GM23338 (cell line): ENCODE data around the gene MCTP1.

Source experiments
- CREB1 ChIP-seq: fragments of 250-450 bp; sonication (Bioruptor Pico); IDR thresholded peaks from 2 replicates; pipeline ENCODE4 v1.5.0; 2020; ENCODE audit warnings: low read depth, mild to moderate bottlenecking, moderate library complexity
- CTCF ChIP-seq, 2 experiments: fragments of 200-600 bp in 1 of 2; sonication (generic) in 1 of 2; conservative IDR thresholded peaks; 2 replicates each; pipeline versions ENCODE4 v1.5.1 to v1.6.1; 2016 to 2017; ENCODE audit warnings: antibody characterized with exemption in 2 of 2, low read depth in 2 of 2, mild to moderate bottlenecking in 2 of 2, moderate library complexity in 1 of 2
- EZH2 ChIP-seq: fragments of 200-600 bp; sonication (generic); IDR thresholded peaks from one replicate; pipeline ENCODE4 v1.8.0; 2017; ENCODE audit warnings: antibody characterized with exemption, mild to moderate bottlenecking, low read depth; ENCODE audit not compliant: unreplicated experiment
- EZH2phosphoT487 ChIP-seq: fragments of 200-600 bp; sonication (generic); IDR thresholded peaks from one replicate; pipeline ENCODE4 v1.8.1; 2018; ENCODE audit warnings: antibody characterized with exemption; ENCODE audit not compliant: unreplicated experiment
- JUNB ChIP-seq: IDR thresholded peaks from one replicate; pipeline ENCODE4 v1.6.1; 2016; ENCODE audit warnings: antibody characterized with exemption; ENCODE audit not compliant: unreplicated experiment
- NANOG ChIP-seq: IDR thresholded peaks from 2 replicates; pipeline ENCODE4 v1.6.1; 2016; ENCODE audit warnings: antibody characterized with exemption, borderline replicate concordance
- POLR2AphosphoS5 ChIP-seq: IDR thresholded peaks from 2 replicates; pipeline ENCODE4 v1.6.1; 2016; ENCODE audit warnings: antibody characterized with exemption, low read depth
- REST ChIP-seq: IDR thresholded peaks from one replicate; pipeline ENCODE4 v1.6.1; 2018; ENCODE audit warnings: antibody characterized with exemption; ENCODE audit not compliant: unreplicated experiment
- ZNF114 ChIP-seq: fragments of 250-450 bp; sonication (Bioruptor Pico); IDR thresholded peaks from 2 replicates; pipeline ENCODE4 v1.5.0; 2020; ENCODE audit warnings: mild to moderate bottlenecking, moderate library complexity
- ZNF331 ChIP-seq: fragments of 250-450 bp; sonication (Bioruptor Pico); IDR thresholded peaks from 2 replicates; pipeline ENCODE4 v1.5.0; 2020; ENCODE audit warnings: low read depth, mild to moderate bottlenecking, moderate library complexity
- ZNF462 ChIP-seq: fragments of 250-450 bp; sonication (Bioruptor Pico); IDR thresholded peaks from 2 replicates; pipeline ENCODE4 v1.5.0; 2020; ENCODE audit warnings: mild to moderate bottlenecking, moderate library complexity

GRCh38 chr5:94761786-94762185 lies 523.1 kb downstream of the MCTP1 start:
- TF ChIP-seq EZH2phosphoT487 (no peak), CTCF (conservative IDR thresholded peaks at IDR 0.05; ENCODE audit: low read depth in 2 of 2) (no peak), ZNF462 (no peak), JUNB (no peak), CREB1 (CRISPR knock-in tag) (no peak), ZNF331 (CRISPR knock-in tag) (no peak), POLR2AphosphoS5 (no peak), EZH2 (no peak), ZNF114 (CRISPR knock-in tag) (no peak), REST (no peak), NANOG (no peak)
